BJ (cell line): ENCODE data around the gene LRBA. TPM values are rescaled to one million over a fixed set of nuclear protein-coding genes. Genes with fewer than 3 reads are reported as not detected.
"Not testable (repeated sequence)": the region's sequence is repeated elsewhere in the genome, so short reads cannot be mapped to it uniquely, and the experiment has no call there.

Source experiments
- CTCF ChIA-PET: fragments of 350-600 bp; formaldehyde crosslinking; extraction: SDS; loops from one replicate; lab custom pipeline; 2021; ENCODE audit warnings: antibody characterized with exemption, inconsistent platforms; lab: Yijun Ruan, JAX
- POLR2A ChIA-PET: fragments of 300-600 bp; sonication (Branson Sonifier 250); formaldehyde crosslinking; extraction: SDS; loops from one replicate; lab custom pipeline; 2021; ENCODE audit warnings: antibody characterized with exemption; lab: Charles Lee
- DNase-seq: peaks from one replicate; pipeline ENCODE4 v3.0.0-alpha.2; 2011; ENCODE audit warnings: low read depth
- H3K27me3 ChIP-seq: 2 replicates; pipeline ENCODE4 v1.6.0; 2011; ENCODE audit warnings: low read length; ENCODE audit not compliant: control insufficient read depth, insufficient read depth
- H3K36me3 ChIP-seq: 2 replicates; pipeline ENCODE4 v1.5.1; 2011; ENCODE audit warnings: low read length; ENCODE audit not compliant: control insufficient read depth, insufficient read depth
- H3K4me3 ChIP-seq: 2 replicates; pipeline ENCODE4 v1.5.1; 2011; ENCODE audit warnings: low read depth, mild to moderate bottlenecking, control low read depth, low read length
- polyA plus RNA-seq: library from polyadenylated mRNA; depleted of rRNA; stranded (reverse); fragments of >200 nt; gene quantifications from 2 replicates; pipeline ENCODE4 v1.2.3, GENCODE V29; 2011
- TF ChIP-seq, protein P1 (sequence below): IDR thresholded peaks from 2 replicates; pipeline ENCODE4 v1.5.1; 2011; ENCODE audit warnings: low read depth, mild to moderate bottlenecking, control low read depth, inconsistent platforms, low read length, moderate library complexity; ENCODE audit not compliant: insufficient read depth

Gene LRBA
- polyA plus RNA-seq, 1 experiment: 8.2 TPM

DNA sequence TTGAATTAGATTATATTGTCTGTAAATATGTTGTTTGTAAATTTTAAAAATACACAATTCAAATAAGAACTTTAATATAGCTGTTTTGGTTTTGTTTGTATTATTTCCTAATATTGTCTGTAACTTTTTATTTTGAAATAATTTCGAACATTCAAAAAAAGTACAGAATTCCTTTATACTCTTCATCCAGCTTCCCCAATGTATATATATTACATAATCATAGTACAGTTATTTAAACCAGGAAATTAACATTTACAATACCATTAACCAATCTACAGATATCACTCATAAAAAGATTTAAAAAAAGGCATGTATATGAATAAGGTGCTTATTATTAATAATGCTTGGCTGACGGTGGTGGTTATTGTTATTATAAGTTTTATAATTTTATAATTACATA is 84.1 kb downstream of the LRBA start:
- ChIA-PET POLR2A (no interaction called here), CTCF (no interaction called here)
- Histone ChIP-seq H3K4me3 (no peak overlapping the region), H3K27me3 (no peaks in the 10 kb centered on the region), H3K36me3 (no peaks in the 10 kb centered on the region)
- TF ChIP-seq, protein P1, sequence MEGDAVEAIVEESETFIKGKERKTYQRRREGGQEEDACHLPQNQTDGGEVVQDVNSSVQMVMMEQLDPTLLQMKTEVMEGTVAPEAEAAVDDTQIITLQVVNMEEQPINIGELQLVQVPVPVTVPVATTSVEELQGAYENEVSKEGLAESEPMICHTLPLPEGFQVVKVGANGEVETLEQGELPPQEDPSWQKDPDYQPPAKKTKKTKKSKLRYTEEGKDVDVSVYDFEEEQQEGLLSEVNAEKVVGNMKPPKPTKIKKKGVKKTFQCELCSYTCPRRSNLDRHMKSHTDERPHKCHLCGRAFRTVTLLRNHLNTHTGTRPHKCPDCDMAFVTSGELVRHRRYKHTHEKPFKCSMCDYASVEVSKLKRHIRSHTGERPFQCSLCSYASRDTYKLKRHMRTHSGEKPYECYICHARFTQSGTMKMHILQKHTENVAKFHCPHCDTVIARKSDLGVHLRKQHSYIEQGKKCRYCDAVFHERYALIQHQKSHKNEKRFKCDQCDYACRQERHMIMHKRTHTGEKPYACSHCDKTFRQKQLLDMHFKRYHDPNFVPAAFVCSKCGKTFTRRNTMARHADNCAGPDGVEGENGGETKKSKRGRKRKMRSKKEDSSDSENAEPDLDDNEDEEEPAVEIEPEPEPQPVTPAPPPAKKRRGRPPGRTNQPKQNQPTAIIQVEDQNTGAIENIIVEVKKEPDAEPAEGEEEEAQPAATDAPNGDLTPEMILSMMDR: no peak
- no peak for DNase-seq

DNA sequence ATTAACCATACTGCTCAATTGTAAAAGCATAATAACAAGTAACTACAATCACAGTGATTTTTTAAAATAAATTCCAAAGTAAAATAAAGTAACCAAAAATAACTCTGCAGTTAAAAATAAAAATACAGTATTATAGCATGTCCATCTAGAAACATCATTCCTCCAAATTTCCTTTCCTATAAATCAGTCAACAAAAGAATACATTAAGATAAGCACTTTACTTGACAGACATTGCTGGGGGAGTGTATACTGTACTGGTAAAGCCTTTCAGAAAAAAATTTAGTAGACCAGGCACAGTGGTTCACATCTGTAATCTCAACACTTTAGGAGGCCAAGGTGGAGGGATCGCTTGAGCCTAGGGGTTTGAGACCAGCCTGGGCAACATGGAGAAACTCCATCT is 91.1 kb downstream of the LRBA start:
- ChIA-PET CTCF (interaction anchor here (0.7 kb wide), 1 partner anchor 1388 kb away, joined by 3 read pairs; no protein-coding TSS in a partner anchor), POLR2A (no interaction called here)
- H3K4me3 ChIP-seq: no peak overlapping the region
- H3K27me3 ChIP-seq: no peaks in the 10 kb centered on the region
- DNase-seq: no peak
- TF ChIP-seq, protein P1: no peak
- no peaks in the 10 kb centered on the region for H3K36me3 ChIP-seq

DNA sequence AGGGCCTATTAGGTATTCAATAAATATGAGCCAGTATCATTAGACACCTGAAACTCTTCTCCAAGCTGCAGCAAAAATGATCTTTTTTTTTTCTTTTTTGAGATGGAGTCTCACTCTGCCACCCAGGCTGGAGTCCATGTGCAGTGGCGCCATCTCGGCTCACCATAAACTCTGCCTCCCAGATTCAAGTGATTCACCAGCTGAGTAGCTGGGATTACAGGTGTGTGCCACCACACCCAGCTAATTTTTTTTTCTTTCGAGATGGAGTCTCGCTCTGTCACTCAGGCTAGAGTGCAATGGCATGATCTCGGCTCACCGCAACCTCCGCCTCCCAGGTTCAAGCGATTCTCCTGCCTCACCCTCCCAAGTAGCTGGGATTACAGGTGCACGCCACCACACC is 93.6 kb downstream of the LRBA start:
- POLR2A ChIA-PET, DNase-seq, H3K4me3 ChIP-seq, H3K36me3 ChIP-seq, CTCF ChIA-PET, H3K27me3 ChIP-seq: not testable (repeated sequence)

DNA sequence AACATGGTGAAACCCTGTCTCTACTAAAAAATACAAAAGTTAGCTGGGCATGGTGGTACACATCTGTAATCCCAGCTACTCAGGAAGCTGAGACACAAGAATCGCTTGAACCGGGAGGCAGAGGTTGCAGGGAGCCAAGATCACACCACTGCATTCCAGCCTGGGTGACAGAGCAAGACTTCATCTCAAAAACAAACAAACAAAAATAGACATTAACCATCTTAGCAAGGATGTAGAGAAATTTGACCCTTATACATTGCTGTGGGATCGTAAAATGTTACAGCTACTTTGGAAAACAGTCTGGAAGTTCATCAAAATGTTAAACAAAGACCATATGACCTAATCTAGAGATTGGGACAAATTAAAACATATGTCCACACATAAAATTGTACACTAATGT is 96.5 kb downstream of the LRBA start:
- CTCF ChIA-PET, POLR2A ChIA-PET, H3K4me3 ChIP-seq, H3K36me3 ChIP-seq, H3K27me3 ChIP-seq, DNase-seq: not testable (repeated sequence)

DNA sequence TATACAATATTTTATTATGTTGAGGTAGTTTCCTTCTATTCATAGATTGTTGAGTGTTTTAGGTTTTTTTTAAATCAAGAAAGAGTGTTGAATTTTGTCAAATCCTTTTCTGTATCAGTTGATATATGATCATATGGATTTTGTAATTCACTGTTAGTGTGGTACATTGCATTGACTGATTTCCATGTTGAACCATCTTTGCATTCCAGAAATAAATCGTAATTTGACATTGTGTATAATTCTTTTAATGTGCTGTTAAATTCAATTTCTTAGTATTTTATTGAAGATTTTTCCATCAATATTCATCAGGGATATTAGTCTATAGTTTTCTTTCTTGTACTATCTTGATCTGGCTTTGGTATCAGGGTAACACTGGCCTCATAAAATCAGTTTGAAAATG is 103.8 kb downstream of the LRBA start:
- H3K36me3 ChIP-seq: no peaks in the 10 kb centered on the region
- no peak for DNase-seq
- TF ChIP-seq, protein P1: no peak
- ChIA-PET POLR2A (no interaction called here), CTCF (no interaction called here)
- H3K4me3 ChIP-seq: no peak overlapping the region
- H3K27me3 ChIP-seq: no peaks in the 10 kb centered on the region

DNA sequence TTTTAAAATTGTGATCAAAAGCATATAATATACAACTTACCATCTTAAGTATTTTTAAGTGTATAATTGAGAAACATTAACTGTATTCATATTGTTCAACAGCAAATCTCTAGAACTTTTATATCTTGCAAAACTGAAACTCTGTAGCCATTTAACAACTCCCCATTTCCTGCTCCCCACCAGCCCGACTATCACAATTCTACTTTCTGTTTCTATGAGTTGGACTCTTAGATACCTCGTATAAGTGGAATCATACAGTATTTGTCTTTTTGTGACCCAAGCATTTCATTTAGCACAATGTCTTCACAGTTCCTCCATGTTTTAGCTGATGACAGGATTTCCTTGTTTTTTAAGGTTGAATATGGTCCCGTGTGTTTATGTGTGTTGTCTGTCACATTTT is 106.0 kb downstream of the LRBA start:
- Histone ChIP-seq H3K27me3 (no peaks in the 10 kb centered on the region), H3K4me3 (no peak overlapping the region), H3K36me3 (no peaks in the 10 kb centered on the region)
- no peak for DNase-seq
- CTCF ChIA-PET: no interaction called here
- TF ChIP-seq, protein P1: no peak
- POLR2A ChIA-PET: no interaction called here
